Raji (cell line): ENCODE results near the gene KAT2A.

Source experiments
- POLR2A ChIP-seq: IDR thresholded peaks from 2 replicates; pipeline ENCODE4 v1.6.1; 2011; ENCODE audit warnings: low read depth, low read length, control low read depth; ENCODE audit not compliant: insufficient read depth

The KAT2A gene

GRCh38 chr17:42124256-42124655, 3.1 kb upstream of the KAT2A start:
- TF ChIP-seq POLR2A: no peak

- no peak for TF ChIP-seq POLR2A
These were observed 1.5 kb upstream of the KAT2A start, which contains the start of gene HSPB9 for GRCh38 chr17:42122371-42123303. HSPB9 (plus strand) TSS chr17:42122804; CDS start chr17:42122851, 47 bp downstream.

- no peak for TF ChIP-seq POLR2A
These were observed 902 bp downstream of the KAT2A start for GRCh38 chr17:42120161-42120769.

GRCh38 chr17:42119301-42119700, 1.9 kb downstream of the KAT2A start:
- TF ChIP-seq POLR2A: no peak

GRCh38 chr17:42118545-42118944, 2.6 kb downstream of the KAT2A start:
- no peak for TF ChIP-seq POLR2A

- TF ChIP-seq POLR2A: no peak
These were observed 3.0 kb downstream of the KAT2A start for GRCh38 chr17:42118126-42118510.

GRCh38 chr17:42117397-42118125, 3.6 kb downstream of the KAT2A start:
- TF ChIP-seq POLR2A: no peak

- TF ChIP-seq POLR2A: no peak
These were observed 4.3 kb downstream of the KAT2A start for GRCh38 chr17:42116705-42117396.

GRCh38 chr17:42114118-42114517, 7.0 kb downstream of the KAT2A start:
- TF ChIP-seq POLR2A: no peak

- TF ChIP-seq POLR2A: no peak
These were observed 7.7 kb downstream of the KAT2A start for GRCh38 chr17:42113293-42114069.

GRCh38 chr17:42112552-42113176, 8.5 kb downstream of the KAT2A start, which contains the start of gene DHX58:
DHX58 (minus strand) TSS chr17:42112714; CDS start chr17:42111892, 822 bp downstream.
- peak; percentile 67 for TF ChIP-seq POLR2A

- TF ChIP-seq POLR2A: no peak
These were observed 9.2 kb downstream of the KAT2A start for GRCh38 chr17:42111871-42112551.

GRCh38 chr17:42111265-42111636, 9.9 kb downstream of the KAT2A start:
- TF ChIP-seq POLR2A: no peak
